Suprapubic skin (tissue), 4 donors: ENCODE measurements around the gene MYO7A.

Experiments
- CTCF ChIP-seq, 2 donors: fragments of 200-600 bp in 1 of 2; fragments of 450-650 bp in 1 of 2; sonication (generic) in 1 of 2; IDR thresholded peaks; one replicate each; pipeline ENCODE4 v1.5.1; 2016 to 2019; ENCODE audit warnings: antibody characterized with exemption in 2 of 2, mild to moderate bottlenecking in 1 of 2, moderate library complexity in 1 of 2
- EP300 ChIP-seq: sonication (generic); formaldehyde crosslinking; IDR thresholded peaks from one replicate; pipeline ENCODE4 v1.6.1; 2017; ENCODE audit warnings: antibody characterized with exemption
- POLR2A ChIP-seq, 2 donors: fragments of 450-650 bp; IDR thresholded peaks; one replicate each; pipeline ENCODE4 v1.6.1; 2017; ENCODE audit warnings: antibody characterized with exemption in 2 of 2, mild to moderate bottlenecking in 2 of 2, moderate library complexity in 2 of 2
- POLR2AphosphoS5 ChIP-seq, 3 donors: sonication (generic); formaldehyde crosslinking; IDR thresholded peaks; one replicate each; pipeline ENCODE4 v1.6.1; 2017; ENCODE audit warnings: antibody characterized with exemption in 3 of 3

- TF ChIP-seq CTCF (IDR thresholded peaks at IDR 0.05): no peak
- TF ChIP-seq POLR2A (IDR thresholded peaks at IDR 0.05): no peak
- TF ChIP-seq POLR2AphosphoS5 (IDR thresholded peaks at IDR 0.05): no peak
- no peak for TF ChIP-seq EP300
Measured at GRCh38 chr11:77166021-77166420, 38.0 kb downstream of the MYO7A start.
